ENCODE measurements around the gene AP3S2.
"Not testable (repeated sequence)": the region's sequence is repeated elsewhere in the genome, so short reads cannot be mapped to it uniquely, and the experiment has no call there.

Gene AP3S2

GRCh38 chr15:89834465-89835175, 59.2 kb downstream of the AP3S2 start:
- not testable (repeated sequence) for DNase-seq (ENCODE audit: low read depth)

- no peak for DNase-seq (ENCODE audit: low read depth)
These were observed 59.8 kb downstream of the AP3S2 start for GRCh38 chr15:89833966-89834365.

GRCh38 chr15:89830639-89831038, 63.2 kb downstream of the AP3S2 start:
- no peak for DNase-seq (ENCODE audit: low read depth)

- no peak for DNase-seq (ENCODE audit: low read depth)
These were observed 64.0 kb downstream of the AP3S2 start for GRCh38 chr15:89829616-89830440.

- no peak for DNase-seq (ENCODE audit: low read depth)
These were observed 64.6 kb downstream of the AP3S2 start for GRCh38 chr15:89829161-89829560.

- no peak for DNase-seq (ENCODE audit: low read depth)
These were observed 65.3 kb downstream of the AP3S2 start for GRCh38 chr15:89828281-89829145.

- no peak for DNase-seq (ENCODE audit: low read depth)
These were observed 66.0 kb downstream of the AP3S2 start for GRCh38 chr15:89827829-89828228.

GRCh38 chr15:89826671-89827655, 66.8 kb downstream of the AP3S2 start:
- no peak for DNase-seq (ENCODE audit: low read depth)

- DNase-seq (ENCODE audit: low read depth) = no peak
These were observed 68.4 kb downstream of the AP3S2 start for GRCh38 chr15:89825271-89825940.

GRCh38 chr15:89824607-89824867, 69.3 kb downstream of the AP3S2 start:
- DNase-seq (ENCODE audit: low read depth) = no peak

GRCh38 chr15:89823836-89824606, 69.8 kb downstream of the AP3S2 start:
- DNase-seq (ENCODE audit: low read depth) = no peak

- DNase-seq (ENCODE audit: low read depth) = no peak
These were observed 70.7 kb downstream of the AP3S2 start for GRCh38 chr15:89822951-89823711.

GRCh38 chr15:89822611-89822950, 71.2 kb downstream of the AP3S2 start:
- DNase-seq (ENCODE audit: low read depth) = no peak

GRCh38 chr15:89822026-89822425, 71.8 kb downstream of the AP3S2 start:
- no peak for DNase-seq (ENCODE audit: low read depth)

GRCh38 chr15:89820666-89821611, 72.9 kb downstream of the AP3S2 start:
- DNase-seq (ENCODE audit: low read depth) = no peak

- no peak for DNase-seq (ENCODE audit: low read depth)
These were observed 75.5 kb downstream of the AP3S2 start for GRCh38 chr15:89818287-89818686.

GRCh38 chr15:89817701-89818280, 76.0 kb downstream of the AP3S2 start:
- no peak for DNase-seq (ENCODE audit: low read depth)

- DNase-seq (ENCODE audit: low read depth) = no peak
These were observed 78.0 kb downstream of the AP3S2 start for GRCh38 chr15:89815769-89816168.

Data from activated T-cell treated with anti-CD3 and anti-CD28 coated beads for 1 hour (primary cell).